Stimulated activated naive CD8-positive, alpha-beta T cell treated with anti-CD3 and anti-CD28 coated beads, Interleukin-15, amount 100 ng/mL, for 72 hours (primary cell): ENCODE measurements around the gene TMEM53.
"Not testable (repeated sequence)": the region's sequence is repeated elsewhere in the genome, so short reads cannot be mapped to it uniquely, and the experiment has no call there.

Experiments
- ATAC-seq: fragments of 150-1000 bp; cut with Tn5 transposase; 2 replicates; pipeline ENCODE4 v1.10.0; 2021; ENCODE audit warnings: mild to moderate bottlenecking, moderate library complexity
- DNase-seq, 2 donors: peaks; one replicate each; pipeline ENCODE4 v3.0.0; 2021 to 2022
- H3K27ac Mint-ChIP-seq, 2 donors: one replicate each; pipeline ENCODE4 v1.8.0; 2022; ENCODE audit warnings: mild to moderate bottlenecking in 2 of 2, mixed read lengths in 2 of 2, moderate library complexity in 2 of 2
- H3K27me3 Mint-ChIP-seq: one replicate; pipeline ENCODE4 v1.8.0; 2022; ENCODE audit warnings: mixed read lengths
- H3K4me1 Mint-ChIP-seq: one replicate; pipeline ENCODE4 v1.8.0; 2022; ENCODE audit warnings: mild to moderate bottlenecking, mixed read lengths
- H3K4me3 Mint-ChIP-seq, 2 donors: one replicate each; pipeline ENCODE4 v1.8.0; 2022; ENCODE audit warnings: mild to moderate bottlenecking in 2 of 2, mixed read lengths in 2 of 2, moderate library complexity in 1 of 2
- H3K9me3 Mint-ChIP-seq, 2 donors: one replicate each; pipeline ENCODE4 v1.8.0; 2022; ENCODE audit warnings: mixed read lengths in 2 of 2

The TMEM53 gene

DNA sequence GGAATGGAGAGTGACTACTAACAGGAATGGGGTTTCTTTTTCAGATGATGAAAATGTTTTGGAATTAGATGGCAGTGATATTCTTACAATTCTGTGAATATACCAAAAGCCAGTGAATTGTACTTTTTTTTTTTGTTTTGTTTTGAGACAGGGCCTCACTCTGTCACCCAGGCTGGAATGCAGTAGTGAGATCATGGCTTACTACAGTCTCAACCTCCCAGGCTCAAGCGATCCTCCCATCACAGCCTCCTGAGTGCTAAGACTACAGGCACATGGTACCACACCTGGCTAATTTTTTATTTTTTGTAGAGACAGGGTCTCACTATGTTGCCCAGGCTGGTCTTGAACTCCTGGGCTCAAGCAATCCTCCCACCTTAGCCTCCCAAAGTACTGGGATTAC, 7.6 kb downstream of the TMEM53 start:
- not testable (repeated sequence) for H3K27me3 Mint-ChIP-seq, H3K4me3 Mint-ChIP-seq, ATAC-seq, H3K9me3 Mint-ChIP-seq, DNase-seq, H3K27ac Mint-ChIP-seq
- H3K4me1 Mint-ChIP-seq = peaks cover 22% of the 10 kb centered on the region

DNA sequence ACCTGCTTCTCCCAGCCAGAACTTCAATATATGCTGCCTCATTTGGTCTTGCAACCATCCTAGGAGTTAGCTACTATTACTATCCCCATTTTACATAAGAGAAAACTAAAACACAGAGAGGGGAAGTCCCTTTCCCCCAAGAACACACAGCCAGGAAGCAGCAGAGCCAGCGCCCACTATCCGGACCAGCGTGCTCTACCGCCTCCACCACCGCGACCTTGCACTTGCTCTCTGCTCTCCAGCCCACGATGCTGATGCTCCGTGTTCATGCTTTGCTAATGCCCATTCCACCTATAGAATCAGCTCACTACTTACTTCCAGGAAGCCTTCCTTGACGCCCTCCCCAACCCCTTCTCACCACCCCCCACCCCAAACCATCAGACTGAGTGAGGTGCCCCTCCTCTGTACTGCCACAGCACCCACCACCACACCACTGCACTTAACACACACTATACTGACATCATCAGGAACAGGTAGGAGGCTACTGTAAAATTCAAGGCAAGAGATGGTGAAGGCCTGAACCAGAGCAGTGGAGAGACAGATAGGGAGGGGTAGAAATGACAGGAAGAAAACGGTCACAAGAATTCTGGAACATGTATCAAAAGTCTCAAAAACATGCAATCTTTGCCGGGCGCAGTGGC, 9.4 kb downstream of the TMEM53 start:
- peak; percentile 27 to 39 for DNase-seq
- peaks cover 21% of the 10 kb centered on the region for H3K4me1 Mint-ChIP-seq
- peak overlapping the region; percentile 37 to 96 for H3K27ac Mint-ChIP-seq

DNA sequence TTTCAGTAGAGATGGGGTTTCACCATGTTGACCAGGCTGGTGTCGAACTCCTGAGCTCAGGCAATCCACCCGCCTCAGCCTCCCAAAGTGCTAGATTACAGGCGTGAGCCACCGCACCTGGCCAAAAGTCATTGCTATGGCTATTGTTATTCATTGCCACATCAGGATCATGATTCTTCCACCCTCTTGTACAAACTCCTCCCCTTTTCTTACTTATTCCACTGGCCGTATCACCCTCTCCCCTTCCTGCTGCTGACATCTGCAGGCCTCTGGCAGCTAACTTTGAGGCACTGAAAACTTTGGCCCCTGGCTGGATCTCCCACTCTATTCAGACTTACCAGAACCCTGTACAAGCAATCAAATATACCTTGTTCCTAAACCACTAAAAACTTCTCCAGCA, 10.9 kb downstream of the TMEM53 start:
- Mint-ChIP-seq H3K9me3 (no peaks in the 10 kb centered on the region), H3K27ac (peak overlapping the region in 1 of 2 donors; percentile 61), H3K4me1 (peaks cover 21% of the 10 kb centered on the region), H3K4me3 (no peak overlapping the region), H3K27me3 (no peaks in the 10 kb centered on the region)
- no peak for ATAC-seq
- no peak for DNase-seq

More for the DNA sequence above, 9.4 kb downstream of the TMEM53 start:
- Mint-ChIP-seq H3K27me3 (no peaks in the 10 kb centered on the region), H3K4me3 (peak overlapping the region; percentile 58 to 61), H3K9me3 (no peaks in the 10 kb centered on the region)
- ATAC-seq = peak; percentile 92

DNA sequence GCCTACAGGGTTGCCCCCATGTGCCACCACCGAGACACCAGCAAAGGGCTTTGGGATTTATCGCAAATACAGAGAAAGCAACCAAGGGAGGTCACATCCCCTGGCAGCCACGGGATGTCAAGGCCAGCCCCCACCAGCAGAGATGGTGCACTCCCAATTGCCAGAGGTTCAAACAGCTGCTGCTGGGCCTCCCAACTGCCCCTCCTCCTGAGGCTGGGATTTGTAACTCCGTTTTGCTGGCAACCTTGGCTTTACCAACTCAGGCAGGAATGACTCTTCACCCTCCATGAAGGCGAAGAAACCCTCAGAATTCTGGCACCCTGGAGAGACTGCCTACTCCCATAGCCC, 11.6 kb downstream of the TMEM53 start:
- H3K4me3 Mint-ChIP-seq = no peak overlapping the region
- H3K4me1 Mint-ChIP-seq = peaks cover 21% of the 10 kb centered on the region
- no peaks in the 10 kb centered on the region for H3K27me3 Mint-ChIP-seq
- ATAC-seq (no peak), DNase-seq (no peak)
- H3K9me3 Mint-ChIP-seq = no peaks in the 10 kb centered on the region
- no peak overlapping the region for H3K27ac Mint-ChIP-seq

DNA sequence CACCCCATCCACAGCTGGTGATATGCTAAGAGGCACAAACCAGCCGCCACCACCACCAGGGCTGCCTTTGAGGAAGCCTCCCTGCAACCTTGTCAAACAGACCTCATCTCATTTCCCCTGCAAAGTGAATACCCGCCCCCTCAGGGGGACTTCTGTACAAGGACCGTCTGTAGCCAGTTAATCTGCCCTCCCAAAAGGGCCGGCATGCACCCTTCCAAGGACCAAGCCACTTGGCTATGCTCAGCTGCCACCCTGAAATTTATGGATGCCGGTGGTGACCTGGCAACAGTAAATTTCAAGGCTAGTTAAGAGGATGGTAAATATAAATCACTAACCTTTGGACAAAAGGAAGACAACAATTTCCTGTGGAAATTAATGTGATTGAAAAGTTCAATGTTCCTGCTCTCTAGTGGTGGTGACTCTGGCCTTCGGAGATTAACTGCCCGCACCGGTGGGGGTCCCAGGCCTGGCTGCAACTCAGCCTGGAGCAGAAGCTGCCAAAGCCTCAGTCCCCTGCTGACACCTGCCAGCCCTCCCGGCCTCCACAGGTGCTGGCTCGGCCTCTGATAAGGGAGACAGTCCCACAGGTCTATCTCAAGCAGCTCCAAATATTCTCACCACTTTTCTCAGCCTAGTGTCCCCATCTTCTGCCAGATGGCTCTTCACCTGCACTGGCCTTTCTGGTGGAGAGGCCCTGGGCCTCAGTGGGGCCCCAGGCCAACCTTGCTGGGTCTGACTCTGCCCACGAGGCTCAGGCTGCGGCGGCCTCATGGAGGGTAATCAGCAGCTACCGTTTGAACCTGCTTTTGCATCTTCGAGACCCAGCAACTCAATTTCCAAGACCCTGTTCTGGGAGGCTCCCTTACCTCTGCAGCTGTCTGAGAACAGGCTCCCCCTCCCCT, 12.2 kb downstream of the TMEM53 start:
- no peak overlapping the region for H3K27ac Mint-ChIP-seq
- DNase-seq (no peak), ATAC-seq (no peak)
- peaks cover 21% of the 10 kb centered on the region for H3K4me1 Mint-ChIP-seq
- H3K9me3 Mint-ChIP-seq = no peaks in the 10 kb centered on the region
- no peaks in the 10 kb centered on the region for H3K27me3 Mint-ChIP-seq
- no peak overlapping the region for H3K4me3 Mint-ChIP-seq

DNA sequence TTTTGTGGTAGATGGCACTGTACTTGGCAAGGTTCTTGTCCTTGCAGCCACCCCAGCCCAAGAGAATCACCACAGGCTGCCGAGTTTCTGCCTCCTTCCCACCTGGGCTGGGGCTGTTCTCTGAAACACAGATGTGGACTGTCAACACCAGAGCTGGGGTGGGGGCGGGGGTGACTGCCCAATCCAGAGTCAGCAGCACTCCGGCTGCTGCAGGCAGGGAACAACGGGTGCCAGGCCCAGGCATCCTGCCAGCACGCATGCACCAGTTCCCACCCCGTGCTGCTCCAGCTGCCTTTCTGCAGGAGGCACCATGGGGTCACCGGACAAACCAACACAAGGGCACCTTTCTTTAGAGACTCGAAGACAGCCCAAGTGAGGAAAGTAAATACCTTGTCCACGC, 14.1 kb downstream of the TMEM53 start:
- ATAC-seq = no peak
- DNase-seq = no peak
- Mint-ChIP-seq H3K27me3 (no peaks in the 10 kb centered on the region), H3K27ac (no peak overlapping the region), H3K4me1 (peaks cover 18% of the 10 kb centered on the region), H3K9me3 (no peaks in the 10 kb centered on the region), H3K4me3 (no peak overlapping the region)

DNA sequence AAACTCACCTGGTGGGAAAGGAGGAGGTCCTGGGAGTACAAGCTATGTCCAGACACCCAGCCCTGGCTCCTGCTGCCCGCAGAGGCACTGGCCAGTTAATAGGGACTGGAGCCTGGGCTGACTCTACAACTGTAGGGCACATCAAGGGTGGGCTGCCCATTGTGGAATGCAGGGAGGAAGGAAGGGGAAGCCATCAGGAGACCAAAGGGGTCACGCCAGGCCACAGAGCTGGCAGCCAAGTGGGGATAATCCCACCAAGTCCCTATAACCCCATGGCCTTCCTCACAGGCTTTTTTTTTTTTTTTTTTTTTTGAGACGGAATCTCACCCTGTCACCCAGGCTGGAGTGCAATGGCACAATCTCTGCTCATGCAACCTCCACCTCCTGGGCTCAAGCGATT, 14.7 kb downstream of the TMEM53 start:
- no peak for ATAC-seq
- no peaks in the 10 kb centered on the region for H3K27me3 Mint-ChIP-seq
- no peak overlapping the region for H3K4me3 Mint-ChIP-seq
- no peaks in the 10 kb centered on the region for H3K9me3 Mint-ChIP-seq
- H3K4me1 Mint-ChIP-seq = peaks cover 12% of the 10 kb centered on the region
- DNase-seq = no peak
- H3K27ac Mint-ChIP-seq = no peak overlapping the region

DNA sequence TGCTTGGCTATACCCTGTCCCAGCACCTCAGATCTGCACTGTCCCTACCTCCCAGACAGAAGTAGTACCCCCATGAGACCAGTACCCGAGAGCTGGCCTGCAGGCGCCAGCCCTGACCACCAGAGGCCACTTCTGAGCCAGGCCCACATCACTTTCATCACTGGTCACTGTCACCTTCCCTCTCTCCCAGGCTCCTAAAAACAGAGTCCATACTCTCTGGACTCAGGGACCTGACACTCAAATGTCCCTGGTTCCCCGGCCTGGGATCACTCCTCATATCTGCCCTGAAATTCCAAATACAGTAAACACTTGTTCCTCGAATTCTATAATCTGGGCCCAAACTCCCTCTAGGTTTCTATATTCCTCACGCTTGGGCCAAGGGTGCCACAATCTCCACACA, 18.7 kb downstream of the TMEM53 start:
- no peaks in the 10 kb centered on the region for H3K4me1 Mint-ChIP-seq
- H3K4me3 Mint-ChIP-seq = no peak overlapping the region
- no peaks in the 10 kb centered on the region for H3K27me3 Mint-ChIP-seq
- ATAC-seq (peak; percentile 57), DNase-seq (no peak)
- peak overlapping the region in 1 of 2 donors; percentile 81 for H3K27ac Mint-ChIP-seq
- H3K9me3 Mint-ChIP-seq = no peaks in the 10 kb centered on the region

DNA sequence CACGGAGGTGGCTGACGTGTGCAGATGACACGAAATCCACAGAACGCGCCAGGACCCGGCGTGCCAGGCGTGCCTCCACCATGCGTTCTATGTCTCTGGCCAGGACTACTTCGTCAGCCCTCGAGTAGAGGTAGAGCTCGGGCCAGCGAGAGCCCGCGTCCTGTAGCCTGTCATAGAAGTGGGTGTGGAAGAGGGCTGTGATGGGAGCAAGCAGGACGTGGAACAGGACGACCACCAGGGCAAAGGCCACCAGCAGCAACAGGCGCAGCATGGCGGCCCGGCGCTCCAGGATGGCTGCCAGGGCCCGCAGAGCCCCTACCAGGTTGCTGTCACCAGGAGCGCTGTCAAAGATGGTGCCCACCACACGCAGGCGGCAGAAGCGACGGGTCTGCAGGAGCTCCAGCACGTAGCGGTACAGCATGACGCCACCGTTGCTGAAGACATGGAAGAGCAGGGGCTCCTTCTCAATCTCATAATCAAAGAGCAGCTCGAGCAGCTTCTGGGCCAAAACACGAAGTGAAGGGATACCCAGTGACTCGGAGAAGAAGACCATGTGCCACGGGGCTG, 19.6 kb downstream of the TMEM53 start:
- DNase-seq = no peak
- no peak overlapping the region for H3K4me3 Mint-ChIP-seq
- H3K27me3 Mint-ChIP-seq = no peaks in the 10 kb centered on the region
- no peak for ATAC-seq
- H3K4me1 Mint-ChIP-seq = no peaks in the 10 kb centered on the region
- H3K9me3 Mint-ChIP-seq = no peaks in the 10 kb centered on the region
- no peak overlapping the region for H3K27ac Mint-ChIP-seq

DNA sequence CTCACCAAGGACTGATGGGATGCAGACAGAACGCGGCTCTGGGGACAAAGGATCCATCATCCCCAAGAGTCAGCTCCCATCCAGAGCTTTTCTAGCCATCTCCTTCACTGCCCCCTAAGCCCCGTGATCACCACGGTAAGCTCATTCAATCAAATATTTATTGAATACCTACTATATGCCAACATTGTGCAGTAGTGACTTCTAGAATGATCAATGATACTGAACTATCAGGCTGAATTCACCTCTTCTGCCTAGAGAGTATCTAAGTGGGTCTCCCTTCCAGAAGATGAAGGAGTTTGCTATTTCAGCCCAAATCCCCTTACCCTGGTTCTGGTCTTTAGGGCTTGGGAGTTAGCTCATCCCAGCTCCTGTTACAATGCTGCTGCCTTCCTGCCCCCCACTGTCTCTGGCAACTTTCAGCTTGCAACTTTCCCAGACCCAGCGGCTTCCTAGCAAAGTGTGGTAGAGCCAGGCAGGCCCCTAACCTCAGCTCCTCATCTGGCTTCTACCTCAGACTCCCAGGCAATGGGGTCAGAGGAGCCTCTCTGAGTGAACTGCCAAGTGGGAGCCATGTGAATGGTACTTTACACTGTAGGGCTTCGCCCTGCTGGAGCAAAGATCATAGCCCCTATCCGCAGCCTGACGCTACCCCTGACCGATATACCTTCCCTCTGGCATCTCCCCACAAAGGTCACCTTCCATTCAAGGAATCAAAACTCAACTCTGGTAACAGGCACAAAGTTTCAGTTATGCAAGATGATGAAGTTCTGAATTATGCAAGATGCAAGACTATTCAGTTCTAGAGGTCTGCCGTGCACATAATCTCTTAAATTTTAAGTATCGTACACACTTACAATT, 20.9 kb downstream of the TMEM53 start:
- ATAC-seq (peak; percentile 17), DNase-seq (no peak)
- Mint-ChIP-seq H3K4me3 (no peak overlapping the region), H3K27me3 (no peaks in the 10 kb centered on the region), H3K4me1 (no peaks in the 10 kb centered on the region), H3K9me3 (no peaks in the 10 kb centered on the region), H3K27ac (peak overlapping the region in 1 of 2 donors; percentile 22)

DNA sequence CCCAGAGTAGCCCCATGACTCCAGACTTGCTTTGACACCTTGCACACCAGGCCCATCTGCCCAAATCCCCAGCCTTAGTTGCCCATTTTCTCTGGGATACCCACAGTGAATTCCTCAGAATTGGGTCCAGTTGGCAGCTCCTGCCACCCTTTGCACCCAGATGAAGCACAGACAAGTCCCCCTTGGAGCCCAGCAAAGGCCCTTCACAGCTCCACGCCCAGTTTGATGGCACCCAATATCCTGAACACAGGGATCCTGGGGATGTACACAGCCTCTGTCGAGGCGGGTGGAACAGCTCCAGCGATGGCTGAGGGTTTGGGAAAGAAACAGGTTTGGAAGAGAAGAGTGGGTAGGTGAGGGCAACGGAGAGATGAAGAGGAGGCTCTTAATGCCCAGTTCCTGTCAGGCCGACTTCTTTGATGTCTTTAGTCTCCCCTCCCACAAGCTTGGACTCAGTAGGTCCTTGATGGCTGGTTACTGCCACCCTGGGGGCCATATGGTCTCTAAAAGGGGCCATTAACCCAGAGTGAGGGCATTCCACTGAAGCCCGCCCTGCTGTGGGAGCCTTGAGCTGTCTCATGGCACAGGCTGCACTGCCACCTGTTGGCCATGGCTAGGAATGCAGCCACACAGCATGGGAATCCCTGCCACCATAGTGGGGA, 21.7 kb downstream of the TMEM53 start:
- H3K4me3 Mint-ChIP-seq = no peak overlapping the region
- ATAC-seq (peak; percentile 88), DNase-seq (peak; percentile 68)
- H3K27ac Mint-ChIP-seq = no peak overlapping the region
- no peaks in the 10 kb centered on the region for H3K9me3 Mint-ChIP-seq
- H3K27me3 Mint-ChIP-seq = no peaks in the 10 kb centered on the region
- H3K4me1 Mint-ChIP-seq = no peaks in the 10 kb centered on the region

DNA sequence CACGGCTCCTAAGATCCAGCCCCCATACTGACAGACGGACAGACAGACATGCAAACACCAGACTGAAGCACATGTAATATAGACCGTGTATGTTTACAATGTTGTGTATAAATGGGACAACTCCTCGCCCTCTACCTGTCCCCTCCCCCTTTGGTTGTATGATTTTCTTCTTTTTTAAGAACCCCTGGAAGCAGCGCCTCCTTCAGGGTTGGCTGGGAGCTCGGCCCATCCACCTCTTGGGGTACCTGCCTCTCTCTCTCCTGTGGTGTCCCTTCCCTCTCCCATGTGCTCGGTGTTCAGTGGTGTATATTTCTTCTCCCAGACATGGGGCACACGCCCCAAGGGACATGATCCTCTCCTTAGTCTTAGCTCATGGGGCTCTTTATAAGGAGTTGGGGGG, 23.2 kb downstream of the TMEM53 start:
- ATAC-seq = no peak
- no peak overlapping the region for H3K27ac Mint-ChIP-seq

DNA sequence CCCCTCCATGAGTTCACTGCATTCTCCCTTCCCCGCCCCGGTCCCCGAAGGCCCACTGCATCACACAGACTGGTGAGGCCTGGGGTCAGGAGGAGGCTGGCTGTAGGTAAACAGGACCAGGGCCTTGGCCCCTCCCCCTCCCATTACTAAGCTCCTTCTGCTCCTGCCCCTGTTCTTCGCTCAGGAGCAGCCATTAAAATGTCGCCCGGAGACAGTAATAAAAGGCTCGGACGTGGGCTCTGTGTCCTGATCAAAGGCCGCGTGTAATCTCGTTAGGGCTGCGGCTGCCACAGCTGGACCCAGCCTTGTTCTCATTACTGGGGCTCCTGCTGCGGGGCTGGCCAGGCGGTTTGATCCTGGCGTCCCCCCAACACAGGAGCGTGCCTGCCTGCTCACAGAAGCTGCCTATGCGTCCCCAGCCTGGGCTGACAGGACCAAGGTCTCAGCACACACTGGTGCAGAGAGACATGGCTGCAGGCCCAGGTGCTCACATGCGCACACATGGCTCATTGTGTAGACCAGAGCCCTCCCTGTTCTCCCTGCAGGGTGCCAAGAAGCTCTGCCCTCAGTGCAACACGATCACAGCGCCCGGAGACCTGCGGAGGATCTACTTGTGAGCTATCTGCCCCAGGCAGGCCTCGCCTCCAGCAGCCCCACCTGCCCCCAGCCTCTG, 24.0 kb downstream of the TMEM53 start:
- Mint-ChIP-seq H3K27me3 (no peaks in the 10 kb centered on the region), H3K4me3 (no peak overlapping the region), H3K9me3 (no peaks in the 10 kb centered on the region), H3K4me1 (no peaks in the 10 kb centered on the region), H3K27ac (no peak overlapping the region)
- no peak for DNase-seq
- no peak for ATAC-seq

More for the DNA sequence above, 23.2 kb downstream of the TMEM53 start:
- Mint-ChIP-seq H3K27me3 (no peaks in the 10 kb centered on the region), H3K9me3 (no peaks in the 10 kb centered on the region), H3K4me3 (no peak overlapping the region), H3K4me1 (no peaks in the 10 kb centered on the region)
- DNase-seq = no peak

DNA sequence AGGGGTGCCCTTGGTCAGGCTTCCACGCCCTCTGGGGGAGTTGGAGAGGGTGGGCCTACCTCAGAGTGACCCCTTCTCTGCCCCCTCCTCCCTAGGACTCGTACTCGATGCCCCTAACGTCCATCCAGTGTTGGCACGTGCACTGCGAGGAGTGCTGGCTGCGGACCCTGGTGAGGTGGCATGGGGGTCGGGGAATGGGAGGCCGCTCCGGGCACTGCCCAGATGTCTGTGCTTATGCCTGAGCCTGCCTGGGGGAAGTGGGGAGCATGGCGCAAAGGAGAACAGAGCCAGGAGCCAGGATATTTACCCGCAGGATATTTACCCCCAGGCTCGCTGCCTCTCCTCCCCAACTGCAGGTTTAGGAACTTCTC, 24.5 kb downstream of the TMEM53 start:
- H3K27ac Mint-ChIP-seq = no peak overlapping the region
- ATAC-seq = no peak
- no peaks in the 10 kb centered on the region for H3K9me3 Mint-ChIP-seq
- H3K4me3 Mint-ChIP-seq = no peak overlapping the region
- DNase-seq = no peak
- no peaks in the 10 kb centered on the region for H3K4me1 Mint-ChIP-seq
- no peaks in the 10 kb centered on the region for H3K27me3 Mint-ChIP-seq
